Measurements from ENCODE around the gene NUTM2B.
"Not testable (repeated sequence)": the region's sequence is repeated elsewhere in the genome, so short reads cannot be mapped to it uniquely, and the experiment has no call there.

The NUTM2B gene

DNA sequence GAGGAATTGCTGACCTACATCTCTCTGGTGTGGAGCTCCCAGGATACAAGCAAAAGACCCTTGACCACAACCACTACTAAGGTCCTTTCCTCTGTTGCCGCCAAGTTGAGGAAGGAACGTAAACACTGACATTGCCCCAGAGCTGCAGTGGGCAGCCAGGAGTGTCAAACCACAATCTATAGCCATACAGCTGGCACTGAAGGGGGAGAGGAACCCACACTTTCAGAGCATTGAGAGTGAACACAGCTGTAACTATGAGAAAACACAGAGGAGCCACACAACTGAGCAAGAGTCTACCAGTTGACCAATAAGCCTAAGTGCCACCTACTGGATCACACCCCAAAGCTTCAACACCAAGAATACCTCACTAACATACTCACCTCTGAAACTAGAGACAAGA is 45.5 kb downstream of the NUTM2B start:
- DNase-seq (ENCODE audit: low read depth in 2 of 2) = not testable (repeated sequence)

DNA sequence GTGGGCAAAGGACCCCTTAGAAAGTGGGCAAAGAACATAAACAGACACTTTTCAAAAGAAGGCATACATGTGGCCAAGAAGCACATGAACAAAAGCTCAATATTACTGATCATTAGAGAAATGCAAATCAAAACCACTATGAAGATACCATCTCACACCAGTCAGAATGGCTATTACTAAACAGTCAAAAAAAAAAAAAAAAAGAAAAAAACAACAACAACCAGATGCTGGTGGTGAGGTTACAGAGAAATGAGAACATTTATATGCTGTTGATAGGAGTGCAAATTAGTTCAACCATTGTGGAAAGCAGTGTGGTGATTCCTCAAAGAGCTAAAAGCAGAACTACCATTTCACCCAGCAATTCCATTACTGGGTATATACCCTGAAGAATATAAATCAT is 50.6 kb downstream of the NUTM2B start:
- not testable (repeated sequence) for DNase-seq (ENCODE audit: low read depth in 2 of 2)

- DNase-seq (ENCODE audit: low read depth in 2 of 2) = not testable (repeated sequence)
Observed at GRCh38 chr10:79758297-79758993, 55.4 kb downstream of the NUTM2B start.

All from activated CD4-positive, alpha-beta T cell treated with anti-CD3 and anti-CD28 coated beads for 24 hours (primary cell).